HG03439 (cell line): ENCODE data around the gene VASH2.

Experiments used
- ATAC-seq: cut with Tn5 transposase; IDR thresholded peaks from one replicate; pipeline ENCODE4 v1.9.1; 2021; ENCODE audit warnings: mild to moderate bottlenecking, moderate library complexity; ENCODE audit not compliant: unreplicated experiment

Gene VASH2

DNA sequence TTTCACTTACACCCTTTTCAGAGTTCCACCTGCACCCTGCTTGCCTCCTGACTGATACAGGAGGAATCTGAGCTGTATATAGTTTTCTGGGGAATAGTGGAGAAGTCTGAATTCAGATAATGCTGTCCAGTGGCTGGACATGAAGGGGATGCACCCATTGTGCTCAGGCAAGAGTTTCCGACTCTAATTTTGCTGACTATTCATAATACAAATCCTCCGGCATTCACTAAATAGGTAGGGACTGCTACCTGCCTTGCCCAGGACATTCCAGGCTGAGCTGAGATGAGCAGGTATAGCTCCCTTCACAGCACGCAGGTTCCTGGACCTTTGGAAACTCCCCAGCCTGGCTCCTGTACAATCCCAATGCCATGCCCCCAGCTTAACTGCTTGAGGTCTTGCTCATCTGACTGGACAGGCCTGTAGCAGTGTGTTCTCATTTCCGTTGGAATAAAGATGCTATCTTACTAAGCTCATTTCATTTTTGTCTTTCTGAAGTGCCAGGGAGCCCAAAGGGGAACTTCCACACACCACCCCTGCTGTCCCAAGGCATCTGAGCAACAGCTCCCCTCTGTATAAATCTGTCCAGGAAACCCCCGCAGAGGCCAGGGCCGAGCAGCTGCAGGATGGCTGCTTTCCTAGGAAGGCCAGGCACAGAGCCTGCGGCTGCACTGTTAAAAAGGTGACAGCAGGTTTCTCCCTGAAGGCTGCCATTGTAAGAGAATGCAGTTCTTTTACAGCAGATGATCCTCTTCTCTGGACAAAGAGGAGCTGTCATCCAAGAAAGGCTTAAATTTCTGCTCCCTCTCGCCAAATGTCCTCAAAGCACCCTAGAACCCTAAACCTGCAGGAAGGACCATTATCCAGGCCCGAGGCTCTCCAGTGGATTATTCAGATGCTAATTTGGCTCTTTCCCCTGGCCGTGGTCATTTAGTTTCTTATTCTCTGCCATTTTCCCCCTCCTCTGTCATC is 21.7 kb upstream of the VASH2 start:
- ATAC-seq = peak; percentile 62

DNA sequence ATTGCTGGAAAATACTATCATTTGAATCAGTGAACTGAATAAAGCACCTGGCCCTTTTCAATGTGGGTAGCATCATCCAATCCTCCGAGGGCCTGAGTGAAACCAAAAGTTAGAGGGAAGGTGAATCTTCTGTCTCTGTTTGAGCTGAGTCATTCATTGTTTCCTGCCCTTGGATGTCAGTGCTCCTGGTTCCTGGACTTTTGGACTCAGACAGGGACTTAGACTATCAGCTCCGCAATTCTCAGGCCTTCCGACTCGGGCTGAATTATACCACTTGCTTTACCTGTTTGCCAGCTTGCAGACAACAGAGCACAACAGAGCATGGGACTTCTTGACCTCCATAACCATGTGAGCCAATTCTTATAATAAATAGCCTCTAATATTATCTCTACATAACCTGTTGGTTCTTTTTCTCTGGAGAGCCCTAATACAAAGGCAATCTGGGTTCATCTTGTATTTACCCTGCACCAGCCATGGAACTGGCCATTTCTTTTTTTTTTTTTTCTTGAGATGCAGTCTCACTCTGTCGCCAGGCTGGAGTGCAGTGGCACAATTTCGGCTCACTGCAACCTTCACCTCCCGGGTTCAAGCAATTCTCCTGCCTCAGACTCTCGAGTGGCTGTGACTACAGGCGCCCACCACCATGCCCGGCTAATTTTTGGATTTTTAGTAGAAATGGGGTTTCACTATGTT is 19.2 kb upstream of the VASH2 start:
- ATAC-seq = no peak

- no peak for ATAC-seq
These were observed 16.4 kb upstream of the VASH2 start for GRCh38 chr1:212933815-212934471.

- no peak for ATAC-seq
These were observed 14.9 kb upstream of the VASH2 start for GRCh38 chr1:212935387-212935981.

DNA sequence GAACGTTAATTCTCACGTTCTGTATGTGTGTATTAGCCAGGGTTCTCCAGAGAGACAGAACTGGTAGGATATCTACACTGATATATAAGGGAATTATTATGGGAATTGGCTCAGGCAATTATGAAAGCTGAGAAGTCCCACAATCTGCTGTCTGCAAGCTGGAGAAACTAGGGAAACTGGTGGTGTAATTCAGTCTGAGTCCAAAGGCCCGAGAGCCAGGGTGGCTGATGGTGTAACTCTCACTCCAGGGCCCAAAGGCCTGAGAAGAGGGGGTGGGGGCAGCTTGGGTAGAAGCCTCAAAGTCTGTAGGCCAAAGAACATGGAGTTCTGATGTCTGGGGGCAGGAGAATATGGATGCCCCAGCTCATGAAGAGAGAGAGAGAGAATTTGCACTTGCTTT is 13.3 kb upstream of the VASH2 start:
- ATAC-seq = no peak

DNA sequence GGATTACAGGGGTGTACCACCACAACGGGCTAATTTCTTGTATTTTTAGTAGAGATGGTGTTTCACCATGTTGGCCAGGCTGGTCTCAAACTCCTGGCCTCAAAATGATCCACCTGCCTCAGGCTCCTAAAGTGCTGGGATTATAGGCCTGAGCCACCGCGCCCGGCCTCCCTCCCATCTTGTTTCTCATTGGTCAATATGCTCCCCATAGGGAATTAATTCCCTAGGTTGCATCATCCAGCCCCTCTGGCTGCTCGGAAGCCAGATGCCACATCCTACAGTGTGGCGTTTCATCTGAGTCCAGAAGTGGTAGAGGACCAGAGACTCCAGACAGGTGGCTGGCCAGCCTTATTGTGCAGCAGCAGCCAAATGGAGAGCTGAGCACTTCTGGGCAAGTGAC is 11.5 kb upstream of the VASH2 start:
- ATAC-seq = no peak

DNA sequence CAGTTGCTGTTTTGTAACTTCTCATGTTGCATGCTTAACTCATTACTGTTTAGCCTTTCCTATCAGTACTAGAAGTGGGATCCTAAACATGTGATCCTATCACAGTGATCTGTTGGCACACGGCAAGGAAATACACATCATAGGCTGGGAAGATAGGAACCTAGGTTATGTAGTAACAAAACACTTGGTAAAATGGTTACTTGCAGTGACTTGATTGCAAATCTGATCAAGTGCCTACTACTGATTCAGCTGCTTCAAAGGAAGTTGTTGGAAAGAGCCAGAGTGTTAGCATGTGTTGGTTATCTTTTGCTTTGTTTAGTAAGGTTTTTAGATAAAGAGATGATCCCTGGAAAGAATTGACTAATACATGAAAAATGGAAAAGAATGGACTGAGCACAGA is 8.9 kb upstream of the VASH2 start:
- no peak for ATAC-seq

GRCh38 chr1:212942679-212943392 is 7.5 kb upstream of the VASH2 start:
- no peak for ATAC-seq

GRCh38 chr1:212943393-212943710 is 7.0 kb upstream of the VASH2 start:
- no peak for ATAC-seq

DNA sequence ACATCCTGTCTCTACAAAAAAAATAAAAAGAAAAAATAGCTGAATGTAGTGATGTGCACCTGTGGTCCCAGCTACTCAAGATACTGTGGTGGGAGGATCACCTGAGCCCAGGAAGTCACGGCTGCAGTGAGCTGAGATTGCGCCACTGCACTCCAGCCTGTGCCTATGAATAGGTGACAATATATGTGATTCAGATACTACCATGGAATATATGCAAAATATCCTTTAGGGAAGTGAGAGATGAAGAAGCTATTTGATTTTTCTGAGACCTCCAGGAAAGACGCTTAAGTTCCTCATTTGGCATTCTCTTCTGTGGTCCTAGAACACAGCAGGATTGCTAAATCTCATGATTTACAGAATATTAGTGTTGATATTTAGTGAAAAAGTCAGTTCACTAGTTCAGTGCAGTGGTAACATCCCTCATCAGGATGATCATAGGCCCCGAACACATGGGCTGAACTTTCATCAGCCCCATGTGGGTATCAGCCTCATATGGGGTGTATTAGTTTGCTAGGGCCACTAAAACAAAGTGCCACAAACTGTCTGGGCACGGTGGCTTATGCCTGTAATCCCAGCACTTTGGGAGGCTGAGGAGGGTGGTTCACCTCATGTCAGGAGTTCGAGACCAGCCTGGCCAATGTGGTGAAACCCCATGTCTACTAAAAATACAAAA is 6.0 kb upstream of the VASH2 start:
- no peak for ATAC-seq

- no peak for ATAC-seq
These were observed 5.3 kb upstream of the VASH2 start for GRCh38 chr1:212945056-212945455.

GRCh38 chr1:212945463-212946160 is 4.7 kb upstream of the VASH2 start:
- no peak for ATAC-seq

GRCh38 chr1:212946872-212947271 is 3.5 kb upstream of the VASH2 start:
- no peak for ATAC-seq

DNA sequence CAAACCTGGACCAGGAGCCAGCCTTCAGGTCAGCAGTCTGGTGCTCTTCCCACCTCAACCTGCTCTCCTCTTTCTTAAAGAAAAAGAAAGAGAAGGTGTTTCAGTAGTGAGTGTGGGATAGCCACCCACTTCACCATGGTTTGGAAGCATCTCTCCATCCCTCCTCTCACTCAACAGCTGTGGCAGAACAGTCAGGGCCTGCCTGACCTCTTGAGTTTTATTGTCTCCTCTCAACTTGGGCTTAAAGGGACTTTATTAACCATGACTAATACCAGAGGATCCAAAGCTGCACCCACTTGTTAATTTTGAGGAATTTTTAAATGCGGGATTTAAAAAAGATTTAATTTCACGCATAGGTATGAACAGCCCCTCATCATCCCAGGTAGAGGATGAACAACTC is 570 bp upstream of the VASH2 start:
- no peak for ATAC-seq

DNA sequence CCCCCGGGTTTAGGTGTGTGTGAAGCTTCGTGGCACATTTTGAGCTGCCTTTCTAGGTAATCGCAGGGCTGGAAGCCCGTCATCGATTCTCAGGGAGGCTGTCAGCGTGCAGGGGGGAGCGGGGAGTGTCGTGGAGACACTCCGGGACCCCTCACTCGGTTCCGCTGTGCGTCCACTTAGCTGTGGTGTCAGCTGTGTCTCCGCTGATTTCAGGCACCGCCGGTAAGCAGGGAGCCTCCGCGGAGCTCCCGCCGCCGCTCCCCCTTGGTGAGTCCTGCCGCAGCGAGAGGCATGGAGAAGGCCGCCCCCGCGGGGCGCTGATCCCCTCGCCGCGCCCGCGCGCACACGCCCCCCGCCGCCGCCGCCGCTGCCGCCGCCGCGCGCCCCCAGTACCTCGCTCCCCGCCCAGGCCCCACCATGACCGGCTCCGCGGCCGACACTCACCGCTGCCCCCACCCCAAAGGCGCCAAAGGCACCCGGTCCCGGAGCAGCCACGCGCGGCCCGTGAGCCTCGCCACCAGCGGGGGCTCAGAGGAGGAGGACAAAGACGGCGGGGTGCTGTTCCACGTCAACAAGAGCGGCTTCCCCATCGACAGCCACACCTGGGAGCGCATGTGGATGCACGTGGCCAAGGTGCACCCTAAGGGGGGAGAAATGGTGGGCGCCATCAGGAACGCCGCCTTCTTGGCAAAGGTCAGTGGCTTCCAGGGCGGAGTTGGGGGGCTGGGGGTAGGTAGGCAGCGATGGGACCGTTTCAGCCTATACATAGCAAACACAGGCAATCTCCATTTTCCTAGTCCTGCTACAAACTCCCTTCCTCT is 995 bp downstream of the VASH2 start:
- ATAC-seq = peak; percentile 0

GRCh38 chr1:212951947-212952640 is 1.8 kb downstream of the VASH2 start:
- no peak for ATAC-seq

DNA sequence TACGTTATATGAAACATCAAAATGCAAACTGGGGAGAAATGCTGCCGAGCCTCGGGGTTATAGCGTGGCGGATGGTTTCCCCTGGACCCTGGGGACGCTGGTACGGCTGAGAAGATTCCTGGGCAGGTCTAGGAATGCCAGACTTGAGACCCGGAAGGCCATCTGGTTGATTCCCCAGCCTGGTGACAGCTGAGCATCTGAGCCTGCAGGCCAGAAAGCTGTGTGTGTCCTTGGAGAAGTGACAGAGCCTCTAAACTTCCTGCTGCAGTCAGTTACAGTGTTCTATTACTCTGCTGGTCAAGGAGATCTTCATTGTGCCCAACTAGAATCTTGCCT is 2.3 kb downstream of the VASH2 start:
- ATAC-seq = no peak

DNA sequence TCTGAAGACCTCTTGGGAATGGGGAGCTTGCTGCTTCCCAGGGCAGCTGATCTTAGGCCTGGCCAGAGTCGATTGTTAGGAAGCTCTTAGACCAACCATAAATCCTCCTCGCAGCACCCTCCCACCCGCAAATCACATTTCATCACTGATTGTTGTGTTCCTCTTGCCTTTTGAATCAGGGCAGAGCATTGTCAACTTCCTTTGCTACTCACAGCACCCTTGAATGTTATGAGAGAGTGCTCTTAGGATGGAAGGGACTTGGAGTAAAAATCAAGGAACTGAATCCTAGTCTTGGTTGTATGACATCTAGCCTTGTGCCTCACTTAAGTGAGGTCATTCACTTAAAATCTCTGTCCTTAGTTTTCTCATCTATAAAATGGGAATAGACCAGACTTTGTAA is 3.0 kb downstream of the VASH2 start:
- no peak for ATAC-seq
